NCI-H128 (cell line): ENCODE data around the gene ARCN1.

Experiments used
- DNase-seq: peaks from one replicate; lab custom pipeline; 2025; ENCODE audit not compliant: unreplicated experiment; lab: John Stamatoyannopoulos, UW

The ARCN1 gene

DNA sequence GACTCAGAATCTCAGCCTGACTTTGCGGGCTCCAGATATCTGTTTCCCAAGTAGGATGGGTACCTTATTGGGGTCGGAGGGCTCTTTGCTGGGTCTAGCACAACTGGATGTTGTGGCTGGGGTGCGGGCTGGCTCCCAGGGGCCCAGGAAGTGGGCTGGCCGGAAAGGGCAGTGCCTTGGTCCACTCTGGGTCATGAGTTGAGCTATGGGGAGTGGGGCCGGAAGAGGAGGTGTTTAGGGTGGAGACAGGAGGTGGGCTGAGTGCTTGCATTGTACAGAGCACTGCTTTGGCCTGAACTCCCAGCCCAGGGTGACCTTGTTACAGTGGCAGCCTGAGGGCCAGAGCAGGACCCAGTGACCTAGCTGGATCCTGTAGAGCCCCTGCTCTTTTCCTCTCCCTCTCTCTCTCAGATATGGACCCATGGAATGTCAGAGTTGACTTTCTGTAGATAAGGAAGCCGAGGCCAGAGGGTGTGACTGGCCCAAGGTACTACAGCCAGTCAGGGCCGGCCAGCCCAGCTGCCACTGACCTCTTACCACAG is 48.4 kb downstream of the ARCN1 start:
- DNase-seq, result no peak

DNA sequence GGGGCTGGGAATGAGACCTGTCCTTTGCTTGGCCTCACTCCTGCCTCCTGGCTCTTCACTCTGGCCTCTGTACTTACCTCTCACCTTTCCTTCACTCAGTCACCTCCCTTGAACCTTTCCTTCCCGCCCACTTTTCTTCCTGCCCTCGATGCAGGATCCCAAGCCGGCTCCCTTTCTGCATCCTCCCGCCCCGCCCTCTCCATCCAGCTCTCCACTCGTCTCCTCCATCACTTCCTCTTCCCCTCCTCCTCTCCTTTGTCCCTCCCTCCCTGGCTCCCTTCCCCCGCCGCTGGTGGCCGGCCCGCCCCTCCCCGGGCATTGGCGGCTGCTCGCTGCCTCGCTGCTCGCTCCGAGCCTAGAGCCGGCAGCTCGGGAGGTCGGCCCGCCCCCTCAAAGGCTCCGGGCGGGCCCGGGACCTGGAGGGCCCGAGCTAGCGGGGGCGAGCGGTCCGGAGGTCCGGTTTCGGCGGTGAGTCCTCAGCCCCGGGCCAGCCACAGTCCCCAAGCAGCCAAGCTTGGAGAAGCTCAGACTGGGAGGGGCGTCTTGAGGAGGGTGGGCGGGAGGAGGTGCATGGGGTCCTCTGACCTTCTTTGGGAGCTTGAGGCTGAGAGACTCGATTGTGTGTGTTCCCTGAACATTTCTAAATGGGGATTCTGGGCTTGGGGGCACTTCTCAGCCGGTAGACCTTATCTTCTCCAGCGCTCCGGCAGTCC is 49.0 kb downstream of the ARCN1 start:
- peak; percentile 55 for DNase-seq

- DNase-seq, result no peak
Measured at GRCh38 chr11:118621784-118622375, 49.7 kb downstream of the ARCN1 start.

GRCh38 chr11:118622376-118623268 is 50.4 kb downstream of the ARCN1 start:
- DNase-seq, result no peak

- DNase-seq, result peak; percentile 73
Measured at GRCh38 chr11:118623269-118623655, 51.1 kb downstream of the ARCN1 start.

DNA sequence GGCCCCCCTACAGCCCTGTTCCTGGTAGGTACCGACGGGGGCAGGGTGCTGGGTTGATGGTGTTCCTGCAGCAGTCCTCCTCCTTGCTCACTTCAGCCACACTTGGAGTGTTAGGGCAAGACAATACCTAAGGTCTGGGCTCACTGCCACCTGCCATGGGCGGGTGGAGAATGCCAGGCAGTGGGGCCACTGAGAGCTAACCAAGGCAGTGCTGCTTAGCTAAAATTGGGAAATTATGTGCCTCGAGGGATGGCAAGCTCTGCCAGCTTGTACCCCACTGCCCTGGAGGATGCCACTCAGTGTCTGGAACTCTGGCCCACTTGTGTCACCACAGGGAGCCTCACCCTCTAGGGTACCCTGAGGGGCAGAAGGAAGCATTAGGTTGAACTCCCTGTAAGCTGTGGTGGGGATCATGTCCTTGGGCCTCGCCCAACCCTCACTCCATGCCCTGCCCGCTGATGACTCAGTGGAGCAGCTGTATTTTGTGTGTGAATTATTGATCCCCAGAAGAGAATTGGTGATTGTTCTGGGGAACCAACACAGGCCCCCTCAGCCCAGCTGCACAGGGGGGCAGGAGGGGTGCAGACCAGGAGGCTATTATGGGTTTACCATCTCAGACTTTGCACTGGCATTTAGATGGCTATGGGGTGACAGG is 53.0 kb downstream of the ARCN1 start:
- no peak for DNase-seq

DNA sequence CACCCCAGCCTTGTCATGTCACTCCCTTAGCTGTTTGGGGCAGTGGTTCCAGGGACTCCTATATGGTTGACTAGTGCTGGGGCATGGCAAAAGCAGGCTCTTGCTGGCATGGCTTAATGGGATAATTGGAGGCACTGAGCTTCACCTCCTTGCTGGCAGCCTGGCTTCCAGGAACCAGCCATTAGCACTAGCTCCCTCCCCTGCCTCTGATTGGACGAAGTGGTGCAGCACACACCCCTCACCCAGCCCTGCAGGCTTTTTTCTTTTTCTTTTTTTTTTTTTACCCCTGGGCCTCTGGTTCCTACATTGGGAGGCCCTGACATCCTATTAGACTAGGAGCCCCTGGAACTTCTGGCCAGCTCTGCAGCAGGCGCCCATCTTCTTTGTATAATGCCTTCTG is 53.8 kb downstream of the ARCN1 start:
- DNase-seq, result no peak

DNA sequence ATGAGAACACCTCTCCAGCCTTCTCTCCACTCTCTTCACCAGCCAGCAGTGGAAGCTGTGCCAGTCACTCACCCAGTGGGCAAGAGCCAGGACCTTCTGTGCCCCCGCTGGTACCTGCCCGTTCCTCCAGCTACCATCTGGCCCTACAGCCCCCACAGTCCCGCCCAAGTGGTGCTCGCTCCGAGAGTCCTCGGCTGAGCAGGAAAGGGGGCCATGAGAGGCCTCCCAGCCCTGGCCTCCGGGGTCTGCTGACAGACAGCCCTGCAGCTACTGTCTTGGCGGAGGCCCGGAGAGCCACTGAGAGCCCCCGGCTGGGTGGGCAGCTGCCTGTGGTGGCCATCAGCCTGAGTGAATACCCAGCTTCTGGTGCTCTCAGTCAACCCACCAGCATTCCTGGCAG is 55.4 kb downstream of the ARCN1 start:
- no peak for DNase-seq

DNA sequence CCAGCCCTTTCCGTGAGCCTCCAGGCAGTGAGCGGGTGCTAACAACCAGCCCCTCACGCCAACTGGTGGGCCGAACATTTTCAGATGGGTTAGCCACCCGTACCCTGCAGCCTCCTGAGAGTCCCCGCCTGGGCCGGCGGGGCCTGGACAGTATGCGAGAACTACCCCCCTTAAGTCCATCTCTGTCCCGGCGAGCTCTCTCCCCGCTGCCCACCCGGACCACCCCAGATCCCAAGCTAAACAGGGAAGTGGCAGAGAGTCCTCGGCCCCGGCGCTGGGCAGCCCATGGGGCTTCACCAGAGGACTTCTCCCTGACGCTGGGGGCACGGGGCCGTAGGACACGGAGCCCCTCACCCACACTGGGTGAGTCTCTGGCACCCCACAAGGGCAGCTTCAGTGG is 55.8 kb downstream of the ARCN1 start:
- no peak for DNase-seq

- no peak for DNase-seq
Measured at GRCh38 chr11:118628432-118628831, 56.2 kb downstream of the ARCN1 start.

DNA sequence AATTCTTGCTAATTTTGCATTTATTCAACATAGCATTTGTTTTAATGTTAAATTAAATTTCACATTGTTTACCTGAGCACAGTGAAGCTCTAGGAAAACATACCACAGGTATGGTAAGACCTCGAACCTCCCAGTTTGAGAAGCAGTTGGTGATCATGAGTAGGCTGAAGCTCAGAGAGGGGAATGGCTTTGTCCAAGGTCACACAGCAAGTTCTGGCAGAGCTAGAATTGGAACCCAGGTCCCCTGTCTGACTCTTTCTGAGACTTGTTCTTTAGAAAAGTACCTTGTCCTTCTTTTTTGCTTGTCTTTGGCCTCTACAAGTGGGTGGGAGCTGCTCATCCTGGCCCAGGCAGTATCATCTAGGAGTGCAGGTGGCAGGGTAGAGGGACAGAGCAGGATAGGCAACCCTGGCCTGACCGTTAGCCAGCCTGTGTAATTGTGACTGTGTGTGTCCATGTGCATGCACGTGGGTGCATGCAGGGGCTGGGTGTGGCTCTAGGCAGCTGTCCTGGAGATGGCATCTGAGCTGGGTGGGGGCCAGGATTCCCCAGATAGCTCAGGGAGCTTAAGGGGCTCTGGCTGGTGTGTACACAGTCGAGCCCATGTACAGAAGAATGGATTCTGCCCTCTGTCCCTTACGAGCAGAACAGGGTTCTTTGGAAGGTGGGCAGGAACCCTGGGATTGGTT is 56.8 kb downstream of the ARCN1 start:
- DNase-seq, result no peak

GRCh38 chr11:118629761-118630661 is 57.8 kb downstream of the ARCN1 start:
- DNase-seq, result no peak

- no peak for DNase-seq
Measured at GRCh38 chr11:118631142-118631909, 59.1 kb downstream of the ARCN1 start.

DNA sequence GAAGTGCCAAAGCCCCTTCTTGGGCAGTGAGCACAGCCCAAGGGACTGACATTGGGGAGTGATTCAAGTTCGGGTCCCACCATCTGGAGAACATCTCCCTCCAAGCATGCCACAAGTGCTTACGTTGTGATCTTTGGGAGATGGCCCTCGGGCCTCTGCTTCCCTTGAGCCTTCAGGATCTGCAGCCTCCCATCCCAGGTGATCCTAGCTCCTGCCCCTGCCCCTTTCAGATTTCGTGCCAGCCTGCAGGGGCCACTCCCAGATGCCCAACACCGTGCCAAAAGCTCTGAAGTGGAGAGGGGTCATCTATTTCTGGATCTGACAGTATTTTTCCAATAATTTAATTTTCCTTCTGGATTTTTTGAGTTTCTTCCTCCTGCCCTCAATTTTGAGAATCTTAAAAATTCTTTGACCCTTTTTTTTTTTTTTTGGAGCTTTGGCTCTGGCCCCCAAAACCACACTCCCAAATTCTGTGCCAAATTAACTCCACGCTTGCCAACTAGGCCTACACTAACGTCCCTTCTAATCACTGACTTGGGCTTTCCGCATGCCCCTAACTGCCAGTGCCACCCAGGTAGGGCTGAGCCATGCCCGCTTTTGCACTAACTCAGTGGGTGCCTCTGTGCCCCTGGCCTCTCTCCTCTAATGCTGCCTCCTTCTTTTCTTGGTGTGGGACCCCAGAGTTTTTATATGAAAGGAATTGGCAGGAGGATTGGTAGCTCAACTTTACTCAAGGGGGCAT is 60.5 kb downstream of the ARCN1 start:
- DNase-seq, result no peak

GRCh38 chr11:118633319-118633690 is 61.1 kb downstream of the ARCN1 start:
- DNase-seq, result no peak

GRCh38 chr11:118633979-118634378 is 61.8 kb downstream of the ARCN1 start:
- no peak for DNase-seq

DNA sequence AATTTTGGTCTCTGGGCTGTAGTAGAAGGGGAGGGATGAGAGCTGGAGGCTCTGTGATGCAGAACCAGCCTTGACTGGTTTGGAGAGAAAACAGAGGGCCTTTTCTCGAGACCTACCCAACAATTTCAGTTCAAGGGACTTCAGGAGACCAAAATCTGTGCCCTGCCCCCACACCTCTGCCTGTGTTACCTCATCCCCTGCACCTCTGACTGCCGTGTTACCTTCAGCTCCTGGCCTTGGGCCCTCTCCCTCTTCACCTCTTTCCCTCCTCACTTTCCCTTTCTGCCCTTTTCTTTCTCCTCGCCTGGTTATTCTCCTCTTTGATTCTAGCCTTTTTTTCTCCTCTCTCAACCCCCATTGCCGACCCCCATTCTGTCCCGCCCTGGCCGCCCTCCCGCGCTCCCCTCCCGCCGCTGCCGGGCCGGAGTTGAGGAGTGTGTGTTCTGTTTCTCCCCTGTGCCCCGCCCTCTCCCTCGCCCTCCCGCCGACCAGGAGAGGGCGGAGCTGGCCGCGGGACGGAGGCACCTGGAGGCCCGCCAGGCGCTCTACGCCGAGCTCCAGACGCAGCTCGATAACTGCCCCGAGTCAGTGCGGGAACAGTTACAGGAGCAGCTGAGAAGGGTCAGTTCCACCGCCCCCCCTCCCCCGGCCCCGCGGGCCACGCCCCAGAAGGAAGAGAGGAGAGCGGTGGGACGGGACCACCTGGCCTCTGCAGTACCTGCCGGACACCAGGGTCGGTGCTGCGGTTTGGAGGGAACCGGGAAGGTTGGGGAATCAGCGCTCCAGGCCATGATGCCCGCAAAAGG is 62.4 kb downstream of the ARCN1 start:
- DNase-seq, result peak; percentile 36
